ENCODE results near the gene SETSIP.

DNA sequence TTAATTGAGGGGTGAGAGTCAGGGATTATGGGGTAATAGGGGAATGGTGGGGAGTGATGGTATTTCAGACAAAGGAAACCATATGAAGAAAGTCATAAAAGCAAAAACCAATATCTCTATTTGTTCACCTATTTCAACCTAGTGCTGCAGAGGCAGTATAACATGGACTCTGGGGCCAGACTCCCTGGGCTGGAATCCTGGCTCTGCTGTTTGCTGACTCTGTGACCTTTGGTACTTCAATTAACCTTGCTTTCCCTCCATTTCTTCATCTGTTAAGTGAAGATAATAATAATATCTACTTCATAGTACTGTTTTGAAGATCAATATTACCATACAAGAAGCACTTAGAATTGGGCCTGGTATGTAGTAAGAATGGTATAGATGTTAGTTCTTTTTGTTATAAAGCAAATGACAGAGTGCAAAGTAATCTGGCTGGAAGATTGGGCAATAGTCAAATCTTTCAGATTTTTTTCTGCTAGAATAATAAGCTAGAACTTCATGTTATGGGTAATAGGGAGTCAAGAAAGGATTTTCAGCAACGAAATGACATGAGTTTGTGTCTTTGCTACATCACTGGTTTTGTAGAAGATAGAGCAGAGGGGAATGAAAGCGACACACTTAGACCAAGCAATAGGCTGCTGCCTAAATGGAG is 36.4 kb downstream of the SETSIP start:
- TF ChIP-seq CTCF (IDR thresholded peaks at IDR 0.05) (no peak), POLR2AphosphoS5 (IDR thresholded peaks at IDR 0.05) (no peak)
